Central memory CD4-positive, alpha-beta T cell (primary cell): Measurements from ENCODE around the gene CLCN6.

Experiments
- DNase-seq: peaks from one replicate; pipeline ENCODE4 v3.0.0; 2022
- total RNA-seq, 3 experiments: gene quantifications; one replicate each; lab custom pipeline; 2026; lab: John Stamatoyannopoulos, UW

Gene CLCN6
- total RNA-seq: 17.7 to 27.0 (median 18.8) reads per million in 3 experiments

- DNase-seq: peak; percentile 98
Observed at GRCh38 chr1:11805422-11806306, at the start of gene CLCN6, which contains the start of gene MTHFR. CLCN6 (plus strand) TSS chr1:11806191; CDS start chr1:11806263, 72 bp downstream. MTHFR (minus strand) TSS chr1:11805964; CDS start chr1:11803116, 2,848 bp downstream.

DNA sequence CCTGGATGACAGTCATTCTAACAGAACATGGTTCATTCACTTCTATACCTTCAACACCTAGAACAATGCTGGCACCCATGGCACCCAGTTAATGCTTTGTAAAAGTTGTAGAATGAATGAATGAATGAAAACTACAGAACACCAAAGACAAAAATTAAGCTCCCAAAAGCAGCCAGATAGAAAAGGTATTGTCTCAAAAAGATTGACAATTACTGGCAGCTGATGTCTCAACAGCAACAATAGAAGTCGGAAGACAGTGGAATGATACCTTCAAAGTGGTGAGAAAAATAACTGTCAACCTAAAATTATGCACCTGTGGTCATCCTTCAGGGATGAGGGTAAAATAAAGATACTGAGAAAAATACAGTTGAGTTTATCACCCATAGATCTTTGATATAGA is 48.9 kb upstream of the CLCN6 start:
- DNase-seq: no peak

DNA sequence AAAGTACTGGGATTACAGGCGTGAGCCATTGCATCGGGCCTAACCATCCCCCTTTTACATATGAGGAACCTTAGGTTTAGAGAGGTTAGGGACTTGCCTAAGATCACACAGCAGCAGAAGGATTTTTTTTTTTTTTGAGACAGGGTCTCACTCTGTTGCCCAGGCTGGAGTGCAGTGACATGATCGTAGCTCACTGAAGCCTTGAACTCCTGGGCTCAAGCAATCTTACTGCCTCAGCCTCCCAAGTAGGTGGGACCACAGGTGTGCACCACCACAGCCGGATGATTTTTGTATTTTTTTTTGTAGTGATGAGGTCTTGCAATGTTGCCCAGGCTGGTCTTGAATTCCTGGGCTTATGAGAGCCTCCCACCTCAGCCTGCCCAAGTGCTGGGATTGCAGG is 46.2 kb upstream of the CLCN6 start:
- DNase-seq: no peak

GRCh38 chr1:11761285-11761684 is 44.7 kb upstream of the CLCN6 start:
- DNase-seq: no peak

DNA sequence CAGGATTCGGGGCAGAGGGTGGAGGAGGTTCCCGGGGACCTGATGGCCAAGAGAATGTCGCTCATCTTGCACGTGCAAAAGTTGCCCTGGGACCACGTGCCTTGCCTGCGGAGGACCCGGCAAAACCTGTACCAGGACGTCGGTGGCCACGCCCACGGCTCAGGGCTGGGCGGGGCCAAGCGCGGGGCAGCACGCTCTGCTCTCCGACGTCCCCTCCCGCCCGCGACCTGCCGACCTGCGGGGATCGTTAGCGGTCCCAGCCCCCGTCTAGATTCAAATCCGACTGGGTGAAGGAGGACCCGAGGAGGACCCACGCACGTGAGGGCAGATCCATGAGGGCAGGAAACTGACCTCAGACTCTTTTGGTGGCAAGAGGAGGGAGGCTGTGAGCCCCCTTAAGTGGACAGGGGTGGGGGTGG is 44.0 kb upstream of the CLCN6 start, which contains the start of gene C1orf167:
TSS of gene C1orf167 (plus strand) at position 206 of the 419 bp plus-strand sequence. CDS start 2,208 bp downstream, outside the sequence.
- DNase-seq: no peak

- no peak for DNase-seq
Observed at GRCh38 chr1:11764115-11764514, 41.9 kb upstream of the CLCN6 start.

GRCh38 chr1:11764519-11764918 is 41.5 kb upstream of the CLCN6 start:
- no peak for DNase-seq

GRCh38 chr1:11765661-11766428 is 40.1 kb upstream of the CLCN6 start:
- DNase-seq: no peak

DNA sequence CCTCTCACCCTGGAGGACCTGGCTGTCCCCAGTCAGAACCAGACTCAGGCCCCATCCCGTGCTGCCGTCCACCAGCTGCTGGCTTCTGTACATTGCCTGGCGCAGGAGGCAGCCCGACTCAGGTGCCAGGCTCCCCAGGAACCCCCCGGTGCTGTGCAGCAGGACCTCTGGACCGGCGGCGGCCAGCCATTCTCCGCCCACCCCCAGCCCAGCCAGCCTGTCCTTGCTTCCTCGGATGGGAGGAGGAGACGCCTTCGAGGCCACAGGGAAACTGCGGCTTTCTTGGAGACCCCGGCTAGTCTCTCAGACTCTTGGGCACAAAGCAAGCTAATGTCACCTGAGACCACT is 39.6 kb upstream of the CLCN6 start:
- DNase-seq: no peak

GRCh38 chr1:11767922-11768704 is 37.9 kb upstream of the CLCN6 start:
- DNase-seq: no peak

GRCh38 chr1:11768821-11769220 is 37.2 kb upstream of the CLCN6 start:
- DNase-seq: no peak

GRCh38 chr1:11769274-11769673 is 36.7 kb upstream of the CLCN6 start:
- DNase-seq: no peak

GRCh38 chr1:11770011-11770410 is 36.0 kb upstream of the CLCN6 start:
- DNase-seq: no peak

DNA sequence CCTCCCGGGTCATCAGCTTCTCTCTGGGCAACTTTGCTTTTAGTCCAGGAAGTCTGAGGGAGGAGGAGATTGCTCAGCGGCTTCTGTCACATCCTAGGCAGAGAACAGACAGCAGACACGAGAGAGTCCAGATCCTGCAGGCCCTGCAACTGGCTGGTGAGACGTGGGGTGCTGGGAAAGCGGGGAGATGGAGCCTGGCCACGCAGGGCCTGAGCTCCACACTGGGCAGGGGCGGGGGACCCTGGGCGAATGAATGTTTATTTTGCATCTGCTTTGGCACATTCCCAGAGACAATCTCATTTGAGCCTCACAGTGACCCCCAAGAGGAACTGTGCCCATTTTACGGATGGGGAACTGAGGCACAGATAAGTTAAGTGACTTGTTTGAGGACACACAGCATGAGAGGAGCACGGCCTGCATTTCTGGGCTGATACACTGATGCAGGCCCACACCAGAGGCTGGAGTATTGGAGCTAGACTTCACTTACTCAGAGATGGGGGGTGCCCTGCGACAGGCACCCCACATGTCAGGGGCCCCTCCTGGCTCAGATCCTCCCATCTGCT is 34.4 kb upstream of the CLCN6 start:
- DNase-seq: no peak

DNA sequence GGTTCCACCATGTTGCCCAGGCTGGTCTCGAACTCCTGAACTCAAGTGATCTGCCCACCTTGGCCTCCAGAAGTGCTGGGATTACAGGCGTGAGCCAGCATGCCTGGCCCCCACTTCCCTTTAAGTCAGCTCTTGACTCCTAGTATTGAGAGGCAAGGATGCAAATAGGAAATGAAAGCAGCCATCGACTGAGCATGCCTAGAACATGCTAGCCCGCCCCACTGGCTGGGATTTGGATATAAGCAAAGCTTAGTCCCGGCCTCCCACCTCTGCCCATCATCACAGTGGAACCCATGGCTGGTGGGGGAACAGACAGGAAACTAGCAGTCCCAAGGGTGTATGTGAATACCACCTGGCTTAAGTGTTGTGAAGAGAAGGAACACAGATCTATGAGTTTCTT is 33.5 kb upstream of the CLCN6 start:
- DNase-seq: no peak

- no peak for DNase-seq
Observed at GRCh38 chr1:11774753-11775152, 31.2 kb upstream of the CLCN6 start.

DNA sequence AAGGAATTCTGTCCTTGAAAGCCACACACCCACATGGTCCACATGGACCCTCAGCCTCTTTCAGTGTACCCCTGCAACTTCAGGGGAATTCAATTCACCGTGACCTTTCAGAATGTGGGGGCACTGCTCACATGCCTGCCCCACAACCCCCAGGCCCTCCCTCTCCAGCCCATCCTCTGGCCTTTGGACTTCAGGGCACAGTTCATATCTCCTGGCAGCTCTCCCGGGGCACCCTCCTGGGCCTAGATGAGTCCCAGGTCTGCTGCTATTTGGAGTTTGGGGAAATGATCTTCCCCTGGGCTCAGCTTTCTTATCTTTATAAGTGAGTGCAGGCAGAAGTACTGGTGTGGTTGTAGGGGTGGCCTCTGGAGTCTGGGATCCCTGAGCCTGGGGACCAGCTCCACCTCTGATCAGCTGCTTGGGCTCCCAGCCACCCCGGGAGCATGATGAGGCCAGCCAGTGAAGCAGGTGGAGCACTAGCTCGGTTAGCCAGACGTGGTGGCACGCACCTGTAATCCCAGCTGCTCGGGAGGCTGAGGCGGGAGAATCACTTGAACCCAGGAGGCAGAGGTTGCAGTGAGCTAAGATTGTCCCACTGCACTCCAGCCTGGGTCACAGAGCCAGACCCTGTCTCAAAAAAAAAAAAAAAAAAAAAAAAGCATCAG is 28.2 kb upstream of the CLCN6 start:
- DNase-seq: no peak

GRCh38 chr1:11778336-11778735 is 27.7 kb upstream of the CLCN6 start:
- DNase-seq: no peak

DNA sequence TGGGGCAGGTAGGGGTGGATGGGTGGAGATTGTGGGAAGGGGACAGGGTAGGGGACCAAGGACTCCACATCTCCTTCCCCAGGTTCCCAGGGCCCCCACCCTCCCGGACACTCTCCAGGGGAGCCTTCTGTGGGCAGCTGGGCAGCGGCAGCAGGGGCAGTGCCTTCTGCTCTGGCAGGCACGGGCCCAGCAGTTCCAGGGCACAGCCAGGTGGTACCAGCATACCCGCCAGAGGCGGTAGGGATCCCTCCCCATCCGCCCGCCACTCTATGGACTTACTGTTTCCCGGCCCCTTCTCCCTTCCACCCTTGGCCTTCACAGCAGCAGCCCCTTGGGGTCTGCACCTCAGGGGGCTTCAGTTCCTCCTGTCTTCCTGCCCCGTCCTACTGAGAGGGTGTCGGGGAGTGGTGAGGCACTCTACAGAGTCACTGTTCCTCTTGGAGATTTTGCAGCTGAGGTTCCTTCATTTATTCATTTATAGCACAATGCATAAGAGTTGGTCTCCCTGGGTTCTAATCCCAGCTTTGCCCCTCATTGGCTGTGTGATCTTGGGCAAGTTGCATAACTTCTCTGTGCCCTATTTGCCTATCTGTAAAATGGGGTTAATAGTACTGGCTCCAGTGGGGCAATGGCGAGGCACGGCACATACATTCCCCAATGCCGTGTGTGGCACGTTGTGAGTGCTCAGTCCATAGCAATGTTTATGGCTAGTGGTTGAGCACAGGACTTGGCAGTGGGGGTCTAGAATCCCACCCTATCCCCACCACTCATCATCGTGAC is 27.0 kb upstream of the CLCN6 start:
- DNase-seq: no peak

DNA sequence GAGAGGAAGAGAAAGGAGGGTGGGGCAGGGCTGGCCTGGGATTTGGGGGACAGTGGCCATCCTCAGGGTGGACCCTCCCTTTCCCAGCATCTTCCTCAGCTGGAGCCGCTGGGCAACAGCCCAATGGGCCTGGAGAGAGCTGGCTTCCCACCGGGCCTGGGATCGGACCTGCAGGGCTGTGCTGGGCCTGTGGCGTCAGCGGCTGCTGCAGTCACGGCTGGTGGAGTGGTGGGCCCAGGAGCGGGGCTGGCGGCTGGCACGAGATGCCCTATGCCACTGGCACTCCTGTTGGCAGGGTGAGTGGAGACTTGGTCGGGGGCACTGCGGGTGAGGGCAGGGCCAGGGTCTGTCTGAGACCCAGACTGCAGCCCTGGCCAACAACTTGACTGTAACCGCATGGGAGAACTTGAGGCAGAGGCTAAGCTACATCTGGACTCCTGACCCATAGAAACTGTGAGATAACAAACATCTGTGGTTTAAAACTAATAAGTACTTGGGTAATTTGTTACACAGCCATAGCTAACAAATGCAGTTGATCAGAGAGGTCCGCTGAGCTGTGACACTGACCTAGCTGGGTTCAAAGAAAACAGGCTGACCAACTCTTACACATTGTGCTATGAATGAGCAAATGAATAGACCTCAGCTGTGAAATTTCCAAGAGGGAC is 26.1 kb upstream of the CLCN6 start:
- no peak for DNase-seq
